Esophagus mucosa (tissue), 1 donor: ENCODE measurements around the gene EDC3. TPM values are rescaled to one million over a fixed set of nuclear protein-coding genes. Genes with fewer than 3 reads are reported as not detected.
A peak's percentile ranks its signal among the peaks of the same experiment; 100 is the strongest.
"Not testable (repeated sequence)": the region's sequence is repeated elsewhere in the genome, so short reads cannot be mapped to it uniquely, and the experiment has no call there.

Source experiments
- ATAC-seq: fragments of 200-7000 bp; cut with Tn5 transposase; one replicate; pipeline ENCODE4 v1.9.1; 2020
- total RNA-seq: library from RNA; stranded (reverse); gene quantifications from one replicate; pipeline ENCODE4 v1.2.4, GENCODE V29; 2023
- donor health status: DM: yes; HTN: yes; CAD: no.

The EDC3 gene
- total RNA-seq, 1 donor from 2014 or later: 21.3 TPM

- no peak for ATAC-seq
Observed at GRCh38 chr15:74604983-74605794, 90.6 kb downstream of the EDC3 start.

GRCh38 chr15:74603789-74604705, 91.8 kb downstream of the EDC3 start:
- ATAC-seq: no peak

- ATAC-seq: no peak
Observed at GRCh38 chr15:74603026-74603788, 92.6 kb downstream of the EDC3 start.

- no peak for ATAC-seq
Observed at GRCh38 chr15:74599156-74599555, 96.7 kb downstream of the EDC3 start.

- ATAC-seq: peak; percentile 95
Observed at GRCh38 chr15:74598126-74598842, 97.5 kb downstream of the EDC3 start.

- not testable (repeated sequence) for ATAC-seq
Observed at GRCh38 chr15:74597146-74597705, 98.6 kb downstream of the EDC3 start.

- not testable (repeated sequence) for ATAC-seq
Observed at GRCh38 chr15:74596736-74597135, 99.1 kb downstream of the EDC3 start.

- ATAC-seq: no peak
Observed at GRCh38 chr15:74595271-74595670, 100.6 kb downstream of the EDC3 start.

GRCh38 chr15:74594455-74594854, 101.4 kb downstream of the EDC3 start:
- no peak for ATAC-seq

GRCh38 chr15:74593122-74593521, 102.7 kb downstream of the EDC3 start:
- ATAC-seq: no peak

- ATAC-seq: no peak
Observed at GRCh38 chr15:74592222-74592621, 103.6 kb downstream of the EDC3 start.

- ATAC-seq: no peak
Observed at GRCh38 chr15:74589826-74590225, 106.0 kb downstream of the EDC3 start.

GRCh38 chr15:74585857-74586256, 110.0 kb downstream of the EDC3 start:
- no peak for ATAC-seq

- no peak for ATAC-seq
Observed at GRCh38 chr15:74585191-74585590, 110.6 kb downstream of the EDC3 start.

GRCh38 chr15:74584779-74585178, 111.0 kb downstream of the EDC3 start:
- no peak for ATAC-seq

- no peak for ATAC-seq
Observed at GRCh38 chr15:74584204-74584603, 111.6 kb downstream of the EDC3 start.

Other genes starting within 250 kb of the EDC3 start
- gene UBL7, start 234.9 kb downstream of the EDC3 start, total RNA-seq: 28.2 TPM
- 5.4 TPM for gene ARID3B, start 154.8 kb downstream of the EDC3 start, total RNA-seq
- gene CLK3, start 80.2 kb downstream of the EDC3 start, total RNA-seq: 41.0 TPM
- gene CYP1A1, start 29.5 kb upstream of the EDC3 start, total RNA-seq: not detected
- not detected for gene CYP1A2, start 52.8 kb upstream of the EDC3 start, total RNA-seq
- 77.1 TPM for gene CSK, start 86.1 kb upstream of the EDC3 start, total RNA-seq
- gene LMAN1L, start 116.8 kb upstream of the EDC3 start, total RNA-seq: not detected
- gene CPLX3, start 130.6 kb upstream of the EDC3 start, total RNA-seq: not detected
- gene ULK3, start 147.1 kb upstream of the EDC3 start, total RNA-seq: 43.3 TPM
- gene SCAMP2, start 177.3 kb upstream of the EDC3 start, total RNA-seq: 102 TPM
- 28.2 TPM for gene MPI, start 194.0 kb upstream of the EDC3 start, total RNA-seq
- 62.5 TPM for gene FAM219B, start 210.8 kb upstream of the EDC3 start, total RNA-seq
- gene COX5A, start 242.0 kb upstream of the EDC3 start, total RNA-seq: 229 TPM